ENCODE results near the gene NAV2.

The NAV2 gene

DNA sequence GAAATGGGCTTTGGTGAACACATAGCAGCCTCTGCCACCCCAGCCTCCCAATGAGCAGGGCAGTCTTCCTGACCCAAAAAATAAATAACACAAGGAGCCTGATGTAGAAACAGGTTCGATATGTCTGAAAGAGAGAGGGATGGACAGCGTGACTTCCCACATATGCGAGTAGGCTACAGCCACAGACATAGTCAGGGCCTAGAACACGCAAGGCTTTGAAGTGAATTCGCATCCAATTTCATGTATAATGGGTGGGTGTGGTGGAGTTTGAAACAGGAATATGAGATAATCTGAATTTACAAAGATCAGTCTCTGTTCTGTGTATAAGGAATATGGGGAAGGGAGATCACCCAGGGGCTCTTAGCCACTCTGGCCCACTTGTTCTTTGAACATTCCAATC, 373.3 kb downstream of the NAV2 start:
- no peak overlapping the region for H3K4me3 ChIP-seq (ENCODE audit: low read depth, low read length)
- TF ChIP-seq, protein P1, sequence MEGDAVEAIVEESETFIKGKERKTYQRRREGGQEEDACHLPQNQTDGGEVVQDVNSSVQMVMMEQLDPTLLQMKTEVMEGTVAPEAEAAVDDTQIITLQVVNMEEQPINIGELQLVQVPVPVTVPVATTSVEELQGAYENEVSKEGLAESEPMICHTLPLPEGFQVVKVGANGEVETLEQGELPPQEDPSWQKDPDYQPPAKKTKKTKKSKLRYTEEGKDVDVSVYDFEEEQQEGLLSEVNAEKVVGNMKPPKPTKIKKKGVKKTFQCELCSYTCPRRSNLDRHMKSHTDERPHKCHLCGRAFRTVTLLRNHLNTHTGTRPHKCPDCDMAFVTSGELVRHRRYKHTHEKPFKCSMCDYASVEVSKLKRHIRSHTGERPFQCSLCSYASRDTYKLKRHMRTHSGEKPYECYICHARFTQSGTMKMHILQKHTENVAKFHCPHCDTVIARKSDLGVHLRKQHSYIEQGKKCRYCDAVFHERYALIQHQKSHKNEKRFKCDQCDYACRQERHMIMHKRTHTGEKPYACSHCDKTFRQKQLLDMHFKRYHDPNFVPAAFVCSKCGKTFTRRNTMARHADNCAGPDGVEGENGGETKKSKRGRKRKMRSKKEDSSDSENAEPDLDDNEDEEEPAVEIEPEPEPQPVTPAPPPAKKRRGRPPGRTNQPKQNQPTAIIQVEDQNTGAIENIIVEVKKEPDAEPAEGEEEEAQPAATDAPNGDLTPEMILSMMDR (IDR thresholded peaks at IDR 0.05; ENCODE audit: low read depth, low read length, missing control alignments), result no peak
- no peak for DNase-seq (ENCODE audit: low read depth)
- in situ Hi-C loops (cut with HindIII; ENCODE audit: low sequenced_read_pairs), result no loop called here

DNA sequence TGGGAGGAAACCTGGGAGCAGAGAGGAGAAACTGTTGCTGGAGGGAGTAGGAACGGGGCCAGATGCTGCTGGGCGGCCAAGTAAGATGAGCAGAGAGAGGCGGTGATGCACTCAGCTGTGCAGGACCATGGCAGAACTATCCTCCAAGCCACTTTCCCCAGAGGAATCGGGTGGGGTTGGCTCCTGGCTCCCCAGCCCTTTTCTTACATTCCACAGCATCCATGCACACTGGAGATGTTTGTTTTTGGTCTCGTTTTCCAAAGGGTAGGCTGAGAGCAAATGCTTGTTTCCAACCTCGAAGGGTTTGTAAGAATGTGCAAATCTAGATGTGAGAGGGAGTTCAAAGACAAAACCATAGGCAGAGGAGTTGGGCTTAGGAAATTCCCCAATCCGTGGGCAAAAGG, 374.5 kb downstream of the NAV2 start:
- peak; percentile 85 for DNase-seq (ENCODE audit: low read depth)

DNA sequence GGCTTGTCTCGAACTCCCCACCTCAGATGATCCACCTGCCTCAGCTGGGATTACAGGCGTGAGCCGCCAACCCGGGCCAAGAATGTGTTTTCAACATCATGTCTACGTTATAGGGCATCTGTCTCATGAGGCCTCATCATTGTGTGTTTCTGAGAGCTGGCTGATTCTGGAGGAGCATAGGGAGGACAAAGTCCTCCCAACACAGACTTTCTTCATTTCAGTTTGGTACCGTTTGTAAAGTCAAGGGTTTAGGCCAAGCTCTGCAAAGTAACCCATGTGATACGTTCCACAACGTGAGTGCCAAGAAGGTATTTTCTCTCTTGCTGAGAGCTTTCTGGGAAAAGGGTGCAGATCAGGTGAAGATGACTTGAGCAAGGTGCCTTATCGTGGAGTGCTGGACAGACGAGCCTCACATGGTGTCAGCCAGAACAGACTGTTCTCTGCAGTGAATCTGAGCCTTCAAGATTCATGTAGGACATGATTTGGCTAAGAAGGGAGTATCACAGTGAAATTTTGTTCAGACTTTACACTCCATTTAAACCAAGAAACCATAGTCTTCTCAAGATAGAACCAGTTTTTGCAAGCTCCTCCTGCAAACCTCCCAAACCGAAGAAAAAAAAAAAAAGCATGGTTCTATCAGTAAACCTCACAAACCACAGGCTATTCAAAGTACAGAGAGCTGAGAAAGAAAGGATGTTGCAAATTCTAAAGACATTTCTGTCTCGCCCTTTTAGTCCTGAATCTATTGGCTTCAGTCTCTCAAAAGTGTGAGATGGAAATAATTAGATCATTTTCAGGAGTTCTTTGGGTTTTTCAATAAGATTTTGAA, 376.0 kb downstream of the NAV2 start:
- no peak overlapping the region for H3K4me3 ChIP-seq (ENCODE audit: low read depth, low read length)
- DNase-seq (ENCODE audit: low read depth), result peak; percentile 37
- in situ Hi-C loops (cut with HindIII; ENCODE audit: low sequenced_read_pairs), result no loop called here
- TF ChIP-seq, protein P1 (IDR thresholded peaks at IDR 0.05; ENCODE audit: low read depth, low read length, missing control alignments), result no peak

More for the DNA sequence above, 374.5 kb downstream of the NAV2 start:
- no peak overlapping the region for H3K4me3 ChIP-seq (ENCODE audit: low read depth, low read length)
- in situ Hi-C loops (cut with HindIII; ENCODE audit: low sequenced_read_pairs), result no loop called here
- TF ChIP-seq, protein P1 (IDR thresholded peaks at IDR 0.05; ENCODE audit: low read depth, low read length, missing control alignments), result no peak

DNA sequence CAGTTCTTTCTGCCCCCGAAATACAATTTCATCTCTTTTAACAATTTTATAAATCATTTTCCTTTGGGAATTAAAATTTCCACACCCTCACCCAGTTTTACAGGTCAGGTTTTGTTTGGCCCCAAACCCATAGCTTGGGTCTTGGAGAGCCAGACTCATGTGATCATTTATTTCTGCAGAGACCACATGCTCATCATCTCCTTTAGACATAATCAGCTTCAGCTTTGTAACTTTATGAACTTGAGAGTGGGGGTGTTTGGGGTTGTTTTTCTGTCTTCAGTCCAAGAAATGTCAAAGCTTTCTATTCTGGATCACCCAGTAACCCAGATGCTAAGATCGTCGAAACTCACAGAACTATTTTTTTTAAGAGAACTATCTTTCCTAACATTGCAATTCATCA, 376.7 kb downstream of the NAV2 start:
- no peak for DNase-seq (ENCODE audit: low read depth)
- H3K4me3 ChIP-seq (ENCODE audit: low read depth, low read length), result no peak overlapping the region
- in situ Hi-C loops (cut with HindIII; ENCODE audit: low sequenced_read_pairs), result no loop called here
- TF ChIP-seq, protein P1 (IDR thresholded peaks at IDR 0.05; ENCODE audit: low read depth, low read length, missing control alignments), result no peak

DNA sequence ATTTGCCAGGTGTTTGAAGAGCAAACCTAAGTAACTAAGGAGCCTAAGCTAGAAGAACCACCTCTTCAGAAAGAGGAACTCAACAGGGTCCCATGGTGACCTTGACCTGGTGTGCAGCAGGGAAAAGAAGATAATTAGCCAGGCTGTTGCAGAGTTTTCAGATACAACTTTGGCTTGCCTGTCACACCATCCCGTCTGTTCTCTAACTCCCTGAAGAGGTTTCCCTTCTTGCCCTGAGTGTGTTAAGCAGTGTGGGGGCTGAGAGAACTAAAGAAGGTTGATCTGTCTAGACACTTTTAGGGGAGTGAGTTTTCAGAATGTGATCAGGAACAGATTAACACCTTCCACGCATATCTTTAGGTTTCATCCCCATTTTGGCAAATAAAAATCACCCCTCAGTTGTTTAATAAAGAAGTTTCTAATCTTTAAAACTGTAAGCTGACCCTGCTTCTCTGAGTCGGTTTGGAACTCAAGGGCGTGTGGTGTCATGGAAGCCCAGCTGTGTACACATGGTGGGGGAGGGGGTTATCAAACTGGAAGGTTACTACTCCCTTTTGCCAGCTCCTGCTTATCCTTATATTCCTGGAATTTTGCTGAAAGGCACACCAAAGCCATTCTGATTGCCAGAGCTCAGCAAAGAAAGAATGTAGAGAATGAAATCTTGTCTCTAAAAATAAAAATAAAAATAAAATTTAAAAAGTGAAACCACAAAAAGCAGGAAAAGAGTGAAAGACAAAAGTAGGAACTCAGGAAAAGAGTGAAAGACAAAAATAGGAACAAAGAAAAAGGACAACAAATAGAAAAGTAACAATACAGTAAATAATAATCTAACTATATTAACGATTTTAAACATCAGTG, 377.4 kb downstream of the NAV2 start:
- DNase-seq (ENCODE audit: low read depth), result no peak
- TF ChIP-seq, protein P1 (IDR thresholded peaks at IDR 0.05; ENCODE audit: low read depth, low read length, missing control alignments), result no peak
- in situ Hi-C loops (cut with HindIII; ENCODE audit: low sequenced_read_pairs), result no loop called here
- no peak overlapping the region for H3K4me3 ChIP-seq (ENCODE audit: low read depth, low read length)

DNA sequence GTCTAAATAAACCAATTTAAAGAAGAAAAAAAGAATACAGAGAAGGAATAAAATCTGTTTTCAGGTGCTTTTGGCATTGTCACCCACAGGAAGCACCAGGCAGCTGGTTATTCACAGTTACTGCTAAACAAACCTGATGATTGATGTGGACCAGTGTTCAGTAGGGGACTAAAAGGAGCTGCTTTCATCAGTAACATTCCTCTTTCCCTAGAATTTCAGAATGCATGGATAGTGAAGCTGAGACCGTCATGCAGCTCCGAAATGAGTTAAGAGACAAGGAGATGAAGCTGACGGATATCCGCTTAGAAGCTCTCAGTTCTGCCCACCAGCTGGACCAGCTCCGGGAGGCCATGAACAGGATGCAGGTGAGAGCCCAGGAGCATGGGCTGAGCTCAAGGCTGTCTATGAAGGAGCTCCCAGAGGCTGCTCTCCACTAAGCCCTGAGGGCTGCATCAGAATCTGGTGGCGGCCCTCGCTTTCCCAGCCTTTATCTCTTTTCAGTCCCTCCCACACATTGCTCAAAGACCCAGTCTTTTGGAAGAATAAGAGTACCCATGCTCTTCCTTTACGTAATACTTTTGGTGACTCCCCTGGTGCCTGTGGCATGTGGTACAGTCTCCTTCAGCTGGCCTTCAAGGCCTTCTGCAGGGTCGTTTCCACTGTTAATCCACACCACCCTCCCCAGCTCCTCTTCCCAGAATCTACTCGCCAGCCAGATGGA, 378.2 kb downstream of the NAV2 start:
- in situ Hi-C loops (cut with HindIII; ENCODE audit: low sequenced_read_pairs), result no loop called here
- TF ChIP-seq, protein P1 (IDR thresholded peaks at IDR 0.05; ENCODE audit: low read depth, low read length, missing control alignments), result no peak
- no peak overlapping the region for H3K4me3 ChIP-seq (ENCODE audit: low read depth, low read length)
- DNase-seq (ENCODE audit: low read depth), result no peak

Data from astrocyte of the cerebellum (primary cell).